Neural cell (in vitro differentiated cells): ENCODE measurements around the gene GAL. TPM values are rescaled to one million over a fixed set of nuclear protein-coding genes. Genes with fewer than 3 reads are reported as not detected.

Source experiments
- H2AFZ ChIP-seq: fragments of 200-600, 300-800 bp; sonication (generic), shearing (Covaris generic); 2 replicates; pipeline ENCODE4 v1.6.0; 2014; ENCODE audit warnings: low read depth, mild to moderate bottlenecking, antibody characterized with exemption, low read length, moderate library complexity
- H3F3A ChIP-seq: fragments of 200-600 bp; shearing (Covaris generic); 2 replicates; pipeline ENCODE4 v1.6.1; 2016; ENCODE audit warnings: mild to moderate bottlenecking, moderate library complexity, mixed read lengths, antibody characterized with exemption, low read length; ENCODE audit not compliant: insufficient read depth, poor library complexity, severe bottlenecking
- H3K27ac ChIP-seq: fragments of 200-600, 300-800 bp; sonication (generic), shearing (Covaris generic); 2 replicates; pipeline ENCODE4 v1.5.1; 2014; ENCODE audit warnings: mild to moderate bottlenecking, low read length, moderate library complexity
- H3K27me3 ChIP-seq: fragments of 300-800, 200-600 bp; sonication (generic), shearing (Covaris generic); 2 replicates; pipeline ENCODE4 v1.6.0; 2014; ENCODE audit warnings: mild to moderate bottlenecking, low read depth, low read length, moderate library complexity; ENCODE audit not compliant: insufficient read depth
- H3K36me3 ChIP-seq: fragments of 300-800, 200-600 bp; sonication (generic), shearing (Covaris generic); 2 replicates; pipeline ENCODE4 v1.5.1; 2014; ENCODE audit warnings: mild to moderate bottlenecking, antibody characterized with exemption, low read length, moderate library complexity; ENCODE audit not compliant: insufficient read depth
- H3K4me2 ChIP-seq: fragments of 300-800, 200-600 bp; sonication (generic), shearing (Covaris generic); 2 replicates; pipeline ENCODE4 v1.6.0; 2014; ENCODE audit warnings: mild to moderate bottlenecking, low read length
- H3K4me3 ChIP-seq: fragments of 300-800, 200-600 bp; sonication (generic), shearing (Covaris generic); 2 replicates; pipeline ENCODE4 v1.5.1; 2014; ENCODE audit warnings: mild to moderate bottlenecking, low read length, moderate library complexity
- H3K79me2 ChIP-seq: fragments of 200-600 bp; shearing (Covaris generic); replicated peaks from 2 replicates; pipeline ENCODE4 v1.6.0; 2014; ENCODE audit warnings: mild to moderate bottlenecking, low read length, moderate library complexity; ENCODE audit not compliant: insufficient read depth
- H3K9ac ChIP-seq: fragments of 300-800, 200-600 bp; sonication (generic), shearing (Covaris generic); 2 replicates; pipeline ENCODE4 v1.6.1; 2016; ENCODE audit warnings: mild to moderate bottlenecking, low read length, mixed read lengths
- H3K9me2 ChIP-seq: fragments of 200-600 bp; shearing (Covaris generic); 2 replicates; pipeline ENCODE4 v1.6.1; 2016; ENCODE audit warnings: mild to moderate bottlenecking, low read length, mixed read lengths; ENCODE audit not compliant: insufficient read depth
- H3K9me3 ChIP-seq: fragments of 200-600, 300-800 bp; sonication (generic), shearing (Covaris generic); 2 replicates; pipeline ENCODE4 v1.6.1; 2016; ENCODE audit warnings: mild to moderate bottlenecking, mixed run types, low read length, moderate library complexity, mixed read lengths
- H4K20me1 ChIP-seq: fragments of 200-600 bp; shearing (Covaris generic); 2 replicates; pipeline ENCODE4 v1.6.1; 2016; ENCODE audit warnings: mild to moderate bottlenecking, mixed run types; ENCODE audit not compliant: insufficient read depth
- CTCF ChIP-seq: fragments of 450-650 bp; IDR thresholded peaks from 2 replicates; pipeline ENCODE4 v1.5.1; 2014; ENCODE audit warnings: antibody characterized with exemption, mild to moderate bottlenecking, moderate library complexity; ENCODE audit not compliant: poor library complexity, severe bottlenecking
- EP300 ChIP-seq: fragments of 450-650 bp; conservative IDR thresholded peaks from 2 replicates; pipeline ENCODE4 v1.6.1; 2014; ENCODE audit warnings: antibody characterized with exemption, mild to moderate bottlenecking, moderate library complexity; ENCODE audit not compliant: poor library complexity, severe bottlenecking
- EZH2 ChIP-seq: fragments of 200-600, 300-800 bp; shearing (Covaris generic), sonication (generic); IDR thresholded peaks from 2 replicates; pipeline ENCODE4 v1.6.1; 2014; ENCODE audit warnings: antibody characterized with exemption, low read length, borderline replicate concordance, mild to moderate bottlenecking; ENCODE audit not compliant: insufficient read depth, poor library complexity, severe bottlenecking
- MXI1 ChIP-seq: fragments of 450-650 bp; conservative IDR thresholded peaks from 2 replicates; pipeline ENCODE4 v1.6.1; 2014; ENCODE audit warnings: antibody characterized with exemption, mild to moderate bottlenecking; ENCODE audit not compliant: poor library complexity, severe bottlenecking
- POLR2AphosphoS5 ChIP-seq: IDR thresholded peaks from 2 replicates; pipeline ENCODE4 v1.6.1; 2012
- RAD21 ChIP-seq: fragments of 450-650 bp; conservative IDR thresholded peaks from 2 replicates; pipeline ENCODE4 v1.6.1; 2014; ENCODE audit warnings: antibody characterized with exemption, mild to moderate bottlenecking, moderate library complexity
- SMC3 ChIP-seq: fragments of 450-650 bp; conservative IDR thresholded peaks from 2 replicates; pipeline ENCODE4 v1.6.1; 2014; ENCODE audit warnings: antibody characterized with exemption, mild to moderate bottlenecking, moderate library complexity; ENCODE audit not compliant: poor library complexity
- TAF1 ChIP-seq: IDR thresholded peaks from 2 replicates; pipeline ENCODE4 v1.6.1; 2012; ENCODE audit warnings: low read depth
- polyA plus RNA-seq: library from polyadenylated mRNA; depleted of rRNA; stranded (reverse); fragments of >200 nt; gene quantifications from 2 replicates; pipeline ENCODE4 v1.2.3, GENCODE V29; 2014
- TF ChIP-seq, protein P1 (sequence below): IDR thresholded peaks from 2 replicates; pipeline ENCODE4 v1.6.1; 2012; ENCODE audit warnings: borderline replicate concordance

GAL gene
- polyA plus RNA-seq, 1 donor from 2014 or later = 2.1 TPM

DNA sequence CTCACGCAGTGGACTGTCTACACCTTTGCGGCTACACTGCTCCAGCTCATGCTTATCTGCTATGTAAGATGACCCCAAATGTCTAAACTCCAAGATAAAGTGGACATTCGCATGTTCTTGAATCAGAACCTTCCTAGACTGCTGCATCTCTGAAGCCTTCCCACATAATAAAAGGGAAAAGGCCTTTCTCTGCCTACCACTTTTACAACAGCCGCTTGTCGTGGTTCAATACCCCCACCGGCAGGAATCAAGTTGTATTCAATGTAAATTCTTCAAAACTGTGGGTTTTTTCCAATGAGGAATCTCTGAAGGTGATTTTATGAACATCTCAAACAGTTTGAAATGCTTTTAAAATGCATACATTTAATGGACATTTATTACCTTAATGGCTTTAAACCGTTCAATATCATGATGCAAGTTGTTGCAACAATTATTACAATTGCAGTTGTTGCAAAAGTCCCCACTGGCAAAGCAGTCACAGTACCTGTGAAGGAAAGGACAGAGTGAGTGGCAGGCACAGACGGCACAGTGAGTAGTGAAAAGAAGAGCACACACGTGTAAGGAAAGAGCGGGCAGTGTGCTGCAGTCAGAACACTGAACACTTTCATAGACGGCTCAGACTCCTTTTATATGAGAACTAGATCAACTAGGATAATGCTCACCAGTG lies 31.2 kb downstream of the GAL start (continued):
- TF ChIP-seq EP300 (no peak), POLR2AphosphoS5 (no peak)

DNA sequence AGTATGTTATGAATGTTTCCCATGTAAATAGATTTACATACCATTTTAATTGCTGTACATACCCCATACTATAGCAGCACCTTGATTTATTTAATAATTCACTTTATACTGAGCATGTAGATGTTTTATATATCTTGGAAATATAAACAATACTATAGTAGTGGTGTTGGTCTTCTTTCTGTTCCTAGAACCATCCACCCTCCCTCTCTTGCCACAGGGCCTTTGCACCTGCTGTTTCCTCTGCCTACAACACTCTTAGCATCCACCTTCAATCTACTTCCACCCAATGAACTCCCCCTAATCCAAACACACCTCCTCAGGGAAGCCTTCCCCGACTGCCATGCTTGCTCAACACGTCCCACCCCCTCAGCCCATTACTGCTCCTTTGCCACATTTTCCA lies 36.7 kb downstream of the GAL start:
- no peak for TF ChIP-seq TAF1
- no peak for TF ChIP-seq RAD21
- no peak for TF ChIP-seq EZH2
- TF ChIP-seq CTCF = no peak
- Histone ChIP-seq H2AFZ (no peak overlapping the region), H3K4me3 (no peak overlapping the region), H3K27ac (no peak overlapping the region), H3K9me2 (no peaks in the 10 kb centered on the region), H3K27me3 (no peaks in the 10 kb centered on the region), H3K9me3 (peaks cover 11% of the 10 kb centered on the region), H3K4me2 (no peak overlapping the region), H3K36me3 (no peaks in the 10 kb centered on the region), H3K79me2 (no peaks in the 10 kb centered on the region), H4K20me1 (no peaks in the 10 kb centered on the region), H3K9ac (no peak overlapping the region), H3F3A (no peaks in the 10 kb centered on the region)

DNA sequence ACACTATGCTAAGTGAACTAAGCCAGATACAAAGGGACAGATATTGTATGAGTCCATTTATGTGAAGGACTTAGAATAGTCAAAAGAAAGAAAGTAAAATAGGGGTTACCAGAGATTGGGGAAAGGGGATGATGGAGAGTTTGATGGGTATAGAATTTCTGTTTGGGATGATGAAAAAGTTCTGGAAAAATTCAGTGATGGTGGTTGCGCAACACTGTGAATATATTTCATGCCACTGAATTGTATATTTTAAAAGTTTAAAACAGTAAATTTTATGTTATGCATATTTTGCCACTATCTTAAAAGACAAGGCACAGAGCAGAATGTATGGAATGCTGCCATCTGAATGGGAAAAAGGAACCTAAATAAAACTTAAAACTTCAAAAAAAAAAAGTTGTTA lies 37.8 kb downstream of the GAL start:
- TF ChIP-seq SMC3 = no peak
- TF ChIP-seq CTCF = no peak
- TF ChIP-seq EP300 = no peak
- no peak for TF ChIP-seq MXI1
- TF ChIP-seq RAD21 = no peak
- no peak for TF ChIP-seq POLR2AphosphoS5
- no peak for TF ChIP-seq EZH2
- no peak for TF ChIP-seq TAF1
- TF ChIP-seq, protein P1, sequence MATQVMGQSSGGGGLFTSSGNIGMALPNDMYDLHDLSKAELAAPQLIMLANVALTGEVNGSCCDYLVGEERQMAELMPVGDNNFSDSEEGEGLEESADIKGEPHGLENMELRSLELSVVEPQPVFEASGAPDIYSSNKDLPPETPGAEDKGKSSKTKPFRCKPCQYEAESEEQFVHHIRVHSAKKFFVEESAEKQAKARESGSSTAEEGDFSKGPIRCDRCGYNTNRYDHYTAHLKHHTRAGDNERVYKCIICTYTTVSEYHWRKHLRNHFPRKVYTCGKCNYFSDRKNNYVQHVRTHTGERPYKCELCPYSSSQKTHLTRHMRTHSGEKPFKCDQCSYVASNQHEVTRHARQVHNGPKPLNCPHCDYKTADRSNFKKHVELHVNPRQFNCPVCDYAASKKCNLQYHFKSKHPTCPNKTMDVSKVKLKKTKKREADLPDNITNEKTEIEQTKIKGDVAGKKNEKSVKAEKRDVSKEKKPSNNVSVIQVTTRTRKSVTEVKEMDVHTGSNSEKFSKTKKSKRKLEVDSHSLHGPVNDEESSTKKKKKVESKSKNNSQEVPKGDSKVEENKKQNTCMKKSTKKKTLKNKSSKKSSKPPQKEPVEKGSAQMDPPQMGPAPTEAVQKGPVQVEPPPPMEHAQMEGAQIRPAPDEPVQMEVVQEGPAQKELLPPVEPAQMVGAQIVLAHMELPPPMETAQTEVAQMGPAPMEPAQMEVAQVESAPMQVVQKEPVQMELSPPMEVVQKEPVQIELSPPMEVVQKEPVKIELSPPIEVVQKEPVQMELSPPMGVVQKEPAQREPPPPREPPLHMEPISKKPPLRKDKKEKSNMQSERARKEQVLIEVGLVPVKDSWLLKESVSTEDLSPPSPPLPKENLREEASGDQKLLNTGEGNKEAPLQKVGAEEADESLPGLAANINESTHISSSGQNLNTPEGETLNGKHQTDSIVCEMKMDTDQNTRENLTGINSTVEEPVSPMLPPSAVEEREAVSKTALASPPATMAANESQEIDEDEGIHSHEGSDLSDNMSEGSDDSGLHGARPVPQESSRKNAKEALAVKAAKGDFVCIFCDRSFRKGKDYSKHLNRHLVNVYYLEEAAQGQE = no peak
- no peak overlapping the region for H2AFZ ChIP-seq

More for the DNA sequence above, 37.8 kb downstream of the GAL start:
- Histone ChIP-seq H3K9me2 (no peaks in the 10 kb centered on the region), H3K79me2 (no peaks in the 10 kb centered on the region), H3K4me2 (no peak overlapping the region), H3K27ac (no peak overlapping the region), H3F3A (no peaks in the 10 kb centered on the region), H4K20me1 (no peaks in the 10 kb centered on the region), H3K36me3 (no peaks in the 10 kb centered on the region), H3K27me3 (no peaks in the 10 kb centered on the region), H3K9me3 (peaks cover 11% of the 10 kb centered on the region), H3K4me3 (no peak overlapping the region), H3K9ac (no peak overlapping the region)
